Measurements from ENCODE around the gene DMXL1.

Gene DMXL1, protein sequence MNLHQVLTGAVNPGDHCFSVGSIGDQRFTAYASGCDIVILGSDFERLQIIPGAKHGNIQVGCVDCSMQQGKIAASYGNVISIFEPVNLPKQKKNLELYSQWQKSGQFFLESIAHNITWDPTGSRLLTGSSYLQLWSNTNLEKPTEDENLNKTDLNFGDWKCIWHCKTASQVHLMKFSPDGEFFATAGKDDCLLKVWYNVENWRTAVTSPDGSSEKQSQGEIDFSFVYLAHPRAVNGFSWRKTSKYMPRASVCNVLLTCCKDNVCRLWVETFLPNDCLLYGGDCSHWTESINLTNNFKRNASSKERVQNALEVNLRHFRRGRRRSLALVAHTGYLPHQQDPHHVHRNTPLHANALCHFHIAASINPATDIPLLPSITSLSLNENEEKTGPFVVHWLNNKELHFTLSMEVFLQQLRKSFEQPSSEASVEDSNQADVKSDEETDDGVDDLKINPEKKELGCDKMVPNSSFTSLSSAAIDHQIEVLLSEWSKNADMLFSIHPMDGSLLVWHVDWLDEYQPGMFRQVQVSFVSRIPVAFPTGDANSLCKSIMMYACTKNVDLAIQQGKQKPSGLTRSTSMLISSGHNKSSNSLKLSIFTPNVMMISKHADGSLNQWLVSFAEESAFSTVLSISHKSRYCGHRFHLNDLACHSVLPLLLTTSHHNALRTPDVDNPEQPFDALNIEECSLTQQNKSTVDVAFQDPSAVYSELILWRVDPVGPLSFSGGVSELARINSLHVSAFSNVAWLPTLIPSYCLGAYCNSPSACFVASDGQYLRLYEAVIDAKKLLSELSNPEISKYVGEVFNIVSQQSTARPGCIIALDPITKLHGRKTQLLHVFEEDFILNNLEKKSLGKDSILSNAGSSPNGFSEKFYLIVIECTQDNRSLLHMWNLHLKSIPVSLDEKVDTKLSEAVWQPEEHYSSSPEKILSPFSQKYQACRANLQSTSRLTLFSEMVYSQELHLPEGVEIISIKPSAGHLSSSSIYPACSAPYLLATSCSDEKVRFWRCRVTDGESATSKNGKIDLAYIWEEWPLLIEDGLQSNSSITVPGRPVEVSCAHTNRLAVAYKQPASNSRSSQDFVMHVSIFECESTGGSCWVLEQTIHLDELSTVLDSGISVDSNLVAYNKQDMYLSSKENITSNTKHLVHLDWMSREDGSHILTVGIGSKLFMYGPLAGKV (N-terminal part only)

DNA sequence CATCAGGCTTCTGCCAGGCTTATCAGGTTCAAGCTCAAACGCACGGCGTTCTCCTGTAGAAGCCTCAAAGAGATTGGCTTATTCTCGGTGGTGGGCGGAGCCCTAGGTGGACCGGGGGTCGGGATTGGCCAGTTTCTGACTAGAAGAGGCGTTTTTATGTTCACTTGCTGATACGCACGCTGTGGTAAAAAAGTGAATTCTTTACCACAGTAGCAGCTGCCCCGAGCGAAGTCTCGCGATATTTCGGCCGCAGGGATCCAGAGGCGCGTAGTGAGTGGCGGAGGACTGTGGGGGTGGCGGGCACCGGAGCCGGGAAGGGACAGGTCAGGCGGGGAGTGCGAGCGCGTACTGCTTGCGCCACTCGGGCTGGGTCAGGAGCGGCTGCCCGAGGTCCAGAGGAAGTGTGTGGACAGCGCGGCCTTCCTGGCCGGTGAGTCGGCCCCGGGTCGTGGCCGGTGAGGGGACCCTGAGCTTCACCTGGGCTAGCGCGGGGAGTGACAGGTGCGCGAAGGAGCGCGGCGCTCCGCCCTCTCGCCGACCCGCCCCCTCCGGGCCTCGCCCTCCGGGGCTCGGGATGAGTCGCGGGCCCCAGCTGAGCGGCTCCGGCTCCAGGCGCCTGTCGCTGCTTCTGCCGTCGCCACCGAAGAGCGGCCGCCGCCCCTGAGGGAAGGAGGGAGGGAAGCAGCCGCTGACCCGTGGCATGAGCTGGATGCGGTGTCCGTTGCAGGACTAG lies at the start of gene DMXL1:
TSS of gene DMXL1 (plus strand) at position 260 of the 733 bp plus-strand sequence. CDS start 483 bp downstream, outside the sequence.
- DNase-seq (ENCODE audit: low read depth in 1 of 2, low spot score in 1 of 2) = peak; percentile 93

GRCh38 chr5:119021149-119021732 lies 49.6 kb upstream of the DMXL1 start:
- no peak for DNase-seq (ENCODE audit: low read depth in 1 of 2, low spot score in 1 of 2)

DNA sequence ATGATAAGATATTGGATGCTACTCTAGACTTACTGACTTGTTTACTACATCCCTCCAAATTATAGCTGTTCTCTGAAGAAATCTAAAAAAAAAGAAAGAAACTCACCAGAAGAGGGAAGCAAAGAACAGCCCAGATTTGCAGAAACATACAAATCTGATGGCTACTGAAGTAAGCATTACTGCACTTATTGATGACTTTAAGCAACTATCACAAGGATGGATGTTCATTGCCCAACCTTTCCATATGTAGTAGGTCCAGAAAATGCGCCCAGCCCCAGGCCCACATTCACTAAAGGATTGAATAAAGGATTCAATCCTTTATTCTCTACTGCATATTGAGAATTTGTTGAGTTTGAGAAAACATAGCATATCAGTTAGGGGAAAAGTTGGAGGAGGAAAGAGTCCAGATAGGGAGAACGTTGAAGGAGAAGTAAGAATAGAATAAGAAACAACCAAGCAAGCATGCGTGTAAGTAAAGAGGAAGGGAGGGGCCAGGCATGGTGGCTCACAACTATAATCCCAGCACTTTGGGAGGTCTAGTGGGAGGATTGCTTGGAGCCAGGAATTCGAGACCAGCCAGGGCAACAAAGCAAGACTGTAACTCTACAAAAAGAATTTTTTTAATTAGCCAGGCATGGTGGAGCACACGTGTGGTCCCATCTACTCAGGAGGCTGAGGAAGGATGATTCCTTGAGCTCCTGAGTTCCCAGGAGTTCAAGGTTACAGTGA lies 48.7 kb upstream of the DMXL1 start:
- no peak for DNase-seq (ENCODE audit: low read depth in 1 of 2, low spot score in 1 of 2)

DNA sequence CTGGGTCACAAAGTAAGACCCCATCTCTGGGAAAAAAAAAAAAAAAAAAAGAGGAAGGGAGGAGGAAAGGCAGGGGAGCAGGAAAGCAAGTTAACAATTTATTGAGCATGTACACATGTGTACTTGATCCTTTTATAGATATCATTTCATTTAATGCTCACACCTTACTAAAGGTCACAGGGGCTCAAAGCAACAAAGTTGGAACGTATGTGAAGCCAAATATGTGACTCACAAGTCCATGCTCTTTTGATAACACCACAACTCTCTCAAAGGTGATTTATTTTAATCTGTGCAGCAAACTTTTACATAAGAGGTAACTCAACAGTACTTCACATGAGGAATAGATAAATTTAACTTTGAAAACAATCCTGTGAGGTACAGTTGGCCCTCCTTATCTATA lies 48.1 kb upstream of the DMXL1 start:
- no peak for DNase-seq (ENCODE audit: low read depth in 1 of 2, low spot score in 1 of 2)

DNA sequence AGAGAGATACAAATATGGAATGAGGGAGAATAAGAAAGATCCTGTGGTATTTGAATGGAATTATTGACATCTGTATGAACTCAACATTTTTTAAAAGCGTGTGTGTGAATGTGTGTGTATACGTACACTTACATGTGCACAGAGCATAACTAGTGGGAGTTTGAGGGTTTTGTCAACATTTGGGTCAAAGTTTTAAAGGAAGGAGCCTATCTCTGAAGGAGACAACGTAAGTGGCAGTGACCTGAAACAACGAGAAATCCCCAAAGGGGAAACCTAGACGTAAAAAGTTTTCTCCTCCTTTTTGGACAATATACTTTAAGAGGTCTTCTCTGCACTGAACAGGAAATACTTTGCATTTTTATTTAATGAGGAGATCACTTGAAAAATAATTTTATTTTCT lies 42.3 kb upstream of the DMXL1 start:
- no peak for DNase-seq (ENCODE audit: low read depth in 1 of 2, low spot score in 1 of 2)

DNA sequence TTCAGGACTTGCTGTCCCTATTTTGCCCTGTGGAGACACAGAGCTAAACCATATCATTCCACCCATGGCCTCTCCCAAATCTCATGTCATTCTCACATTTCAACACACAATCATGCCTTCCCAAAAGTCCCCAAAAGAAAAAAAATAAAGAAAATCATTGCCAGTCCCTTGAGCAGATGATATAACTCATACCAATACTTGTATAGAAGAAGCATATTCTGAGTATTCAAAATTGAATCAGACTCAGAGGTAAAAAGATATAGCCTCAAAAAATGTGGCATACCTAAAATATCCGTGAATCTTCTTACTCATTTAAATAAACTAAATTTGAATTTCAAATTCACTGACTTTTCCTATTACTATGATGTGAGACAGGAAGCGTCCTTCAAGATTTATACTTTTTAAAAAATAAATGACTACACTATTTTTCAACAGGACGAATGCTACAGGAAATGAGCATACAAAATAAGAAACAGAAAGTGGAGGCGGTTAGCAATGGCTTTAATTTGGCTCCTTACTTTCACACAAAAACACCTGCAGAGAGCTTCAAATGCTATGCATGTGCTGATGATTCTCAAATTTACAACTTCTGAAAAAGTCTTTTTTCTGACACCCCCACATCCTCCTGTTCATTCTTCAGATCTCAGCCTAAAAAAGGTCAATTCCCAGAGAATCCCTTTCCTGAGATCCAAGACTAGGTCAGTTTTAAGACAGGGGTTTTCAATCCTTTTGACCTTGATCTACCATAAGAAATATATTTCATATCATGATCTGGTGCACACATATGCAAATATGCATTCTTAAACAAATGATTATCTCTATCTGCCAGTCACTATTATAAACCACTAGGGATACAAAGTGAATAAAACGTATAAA lies 39.6 kb upstream of the DMXL1 start:
- no peak for DNase-seq (ENCODE audit: low read depth in 1 of 2, low spot score in 1 of 2)

DNA sequence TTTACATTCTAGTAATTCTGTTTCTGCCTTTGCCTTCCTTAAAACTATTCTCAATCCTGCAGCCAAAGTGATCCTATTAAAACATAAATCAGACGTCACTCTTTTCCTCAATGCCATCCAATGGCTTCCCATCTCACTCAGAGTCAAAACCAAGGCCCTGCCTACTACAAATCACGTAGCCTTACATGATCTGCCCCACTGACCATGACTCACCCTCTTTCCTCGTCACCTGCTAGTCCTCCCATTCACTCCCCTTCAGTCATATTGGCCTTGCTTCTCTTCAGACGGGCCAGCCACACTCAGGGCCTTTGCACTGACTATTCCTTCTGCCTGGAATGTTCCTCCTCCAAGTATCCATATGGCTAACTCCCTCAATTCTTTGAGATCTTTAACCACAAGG lies 39.0 kb upstream of the DMXL1 start:
- no peak for DNase-seq (ENCODE audit: low read depth in 1 of 2, low spot score in 1 of 2)

GRCh38 chr5:119032656-119033055 lies 38.2 kb upstream of the DMXL1 start:
- DNase-seq (ENCODE audit: low read depth in 1 of 2, low spot score in 1 of 2) = no peak

DNA sequence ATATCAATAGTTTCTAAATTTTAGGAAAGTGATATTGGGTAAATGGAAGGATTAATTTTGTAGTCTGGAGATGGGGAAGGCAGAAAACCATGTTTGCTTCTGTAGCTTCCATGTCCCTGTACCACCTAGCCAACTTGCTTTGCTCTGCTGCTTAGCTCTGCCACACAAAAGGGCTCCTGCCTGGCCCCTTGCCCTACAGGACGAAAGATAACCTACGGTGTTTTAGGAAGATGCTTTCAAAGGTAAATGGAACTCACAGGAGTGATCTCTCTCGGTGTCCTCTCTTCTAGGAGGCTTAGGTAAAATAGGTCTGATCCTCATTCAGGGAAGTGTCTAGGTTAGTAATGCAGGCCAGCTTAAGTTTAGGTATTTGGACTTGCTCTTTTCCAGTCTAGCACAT lies 37.8 kb upstream of the DMXL1 start:
- no peak for DNase-seq (ENCODE audit: low read depth in 1 of 2, low spot score in 1 of 2)

- DNase-seq (ENCODE audit: low read depth in 1 of 2, low spot score in 1 of 2) = no peak
These were observed 34.7 kb upstream of the DMXL1 start for GRCh38 chr5:119036101-119036762.

- DNase-seq (ENCODE audit: low read depth in 1 of 2, low spot score in 1 of 2) = no peak
These were observed 33.2 kb upstream of the DMXL1 start for GRCh38 chr5:119037496-119038215.

DNA sequence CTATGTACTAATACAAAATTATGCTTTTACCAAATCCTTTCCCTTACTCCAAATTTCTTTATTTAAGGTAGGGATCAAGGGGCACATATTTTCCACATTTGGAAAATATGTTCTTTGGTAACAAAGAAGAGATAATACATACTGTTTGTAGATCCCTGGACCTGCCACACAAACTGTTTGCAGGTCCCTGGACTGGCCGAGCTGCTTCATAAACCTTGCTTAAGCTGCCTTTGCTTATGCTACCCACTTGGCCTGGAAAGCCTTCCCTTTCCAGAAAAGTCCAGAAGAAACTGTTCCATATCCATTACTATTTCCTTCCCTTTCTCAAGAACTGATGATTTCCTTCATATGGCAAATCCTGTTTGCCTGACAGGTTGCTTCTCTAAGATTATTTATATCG lies 22.6 kb upstream of the DMXL1 start:
- no peak for DNase-seq (ENCODE audit: low read depth in 1 of 2, low spot score in 1 of 2)

DNA sequence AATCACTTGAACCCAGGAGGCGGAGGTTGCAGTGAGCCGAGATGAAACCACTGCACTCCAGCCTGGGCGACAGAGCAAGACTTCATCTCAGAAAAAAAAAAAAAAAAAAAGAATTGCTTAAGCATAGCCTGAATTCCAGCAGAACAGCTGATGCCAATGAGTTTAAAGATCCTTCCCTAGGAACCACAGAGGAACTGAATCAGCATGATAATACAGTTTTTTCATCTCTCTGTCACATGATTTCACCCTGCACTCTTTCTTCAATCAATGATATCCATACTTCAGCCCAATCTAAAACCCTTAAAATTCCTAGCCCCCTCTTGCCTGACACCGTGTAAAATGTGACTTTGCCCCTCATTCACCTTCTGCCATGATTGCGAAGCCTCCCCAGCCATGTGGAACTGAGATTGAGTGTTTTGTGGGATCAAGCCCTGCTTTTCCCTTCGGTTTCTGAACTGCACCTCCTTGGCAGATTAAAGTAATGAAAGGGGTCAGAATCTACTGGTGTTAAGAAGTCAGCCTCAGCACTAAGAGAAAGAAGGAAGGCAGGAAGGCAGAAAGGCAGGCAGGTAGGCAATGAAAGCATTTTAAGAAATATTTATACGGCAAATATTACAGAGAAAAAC lies 20.9 kb upstream of the DMXL1 start:
- DNase-seq (ENCODE audit: low read depth in 1 of 2, low spot score in 1 of 2) = no peak

GRCh38 chr5:119054101-119054500 lies 16.8 kb upstream of the DMXL1 start:
- DNase-seq (ENCODE audit: low read depth in 1 of 2, low spot score in 1 of 2) = no peak

GRCh38 chr5:119055294-119055693 lies 15.6 kb upstream of the DMXL1 start:
- no peak for DNase-seq (ENCODE audit: low read depth in 1 of 2, low spot score in 1 of 2)

- DNase-seq (ENCODE audit: low read depth in 1 of 2, low spot score in 1 of 2) = no peak
These were observed 11.8 kb upstream of the DMXL1 start for GRCh38 chr5:119058979-119059529.

DNA sequence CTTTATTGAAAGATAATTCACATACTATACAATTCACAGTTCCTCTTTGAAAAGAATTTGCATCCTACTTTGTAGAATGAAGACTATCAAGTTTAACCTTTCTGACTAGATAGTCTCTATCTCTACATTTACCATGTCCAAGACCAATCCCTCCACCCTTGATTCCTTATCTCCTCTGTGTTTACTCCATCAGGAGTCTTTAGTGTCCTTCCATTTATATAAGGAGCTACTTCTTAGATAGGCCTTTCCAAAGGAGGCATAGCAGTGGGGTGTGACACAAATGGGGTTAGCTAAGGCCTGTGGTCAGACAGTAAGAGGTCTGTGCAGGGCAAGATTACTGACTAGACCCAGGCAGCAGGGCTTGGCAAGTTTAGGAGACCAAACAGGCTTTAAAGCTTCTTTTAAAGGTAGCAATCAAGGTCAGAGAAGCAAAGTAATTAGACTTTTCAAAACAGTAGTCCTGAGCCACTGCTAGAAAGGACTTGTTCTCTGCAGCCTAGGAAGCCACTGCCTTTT lies 11.1 kb upstream of the DMXL1 start:
- DNase-seq (ENCODE audit: low read depth in 1 of 2, low spot score in 1 of 2) = no peak

All from activated T-helper 1 cell treated with anti-CD3 and anti-CD28 coated beads, Interleukin-2, amount 50 U/mL, for 16 hours (primary cell).